GM23338 (cell line): Measurements from ENCODE around the gene TMEM131L. TPM values are rescaled to one million over a fixed set of nuclear protein-coding genes. Genes with fewer than 3 reads are reported as not detected.

ENCODE experiments used
- ATAC-seq: fragments of 200-7000 bp; cut with Tn5 transposase; 3 replicates; pipeline ENCODE4 v1.9.1; 2020
- DNase-seq: peaks from one replicate; pipeline ENCODE4 v3.0.0-alpha.2; 2015; ENCODE audit warnings: low spot score
- H2AFZ ChIP-seq: fragments of 200-600 bp; sonication (generic); 2 replicates; pipeline ENCODE4 v1.8.0; 2016; ENCODE audit warnings: antibody characterized with exemption, mild to moderate bottlenecking, moderate library complexity
- H3F3A ChIP-seq: fragments of 200-600 bp; sonication (generic); replicated peaks from 2 replicates; pipeline ENCODE4 v1.8.0; 2017; ENCODE audit warnings: antibody characterized with exemption, mixed run types, low read depth
- H3K27ac ChIP-seq: fragments of 200-600 bp; sonication (generic); 2 replicates; pipeline ENCODE4 v1.6.1; 2016; ENCODE audit warnings: low read depth
- H3K27me3 ChIP-seq: fragments of 200-600 bp; sonication (generic); 2 replicates; pipeline ENCODE4 v1.8.0; 2016; ENCODE audit warnings: mild to moderate bottlenecking, mixed run types, moderate library complexity; ENCODE audit not compliant: insufficient read depth
- H3K36me3 ChIP-seq: fragments of 200-600 bp; sonication (generic); 2 replicates; pipeline ENCODE4 v1.8.0; 2016; ENCODE audit warnings: mild to moderate bottlenecking; ENCODE audit not compliant: insufficient read depth
- H3K4me1 ChIP-seq: fragments of 200-600 bp; sonication (generic); 2 replicates; pipeline ENCODE4 v1.8.0; 2016; ENCODE audit warnings: mild to moderate bottlenecking, moderate library complexity; ENCODE audit not compliant: insufficient read depth
- H3K4me2 ChIP-seq: fragments of 200-600 bp; sonication (generic); 2 replicates; pipeline ENCODE4 v1.7.1; 2017; ENCODE audit warnings: mixed run types
- H3K4me3 ChIP-seq: fragments of 200-600 bp; sonication (generic); 2 replicates; pipeline ENCODE4 v1.6.1; 2016; ENCODE audit warnings: mixed run types
- H3K79me2 ChIP-seq: fragments of 200-600 bp; sonication (generic); replicated peaks from 2 replicates; pipeline ENCODE4 v1.8.0; 2017; ENCODE audit warnings: mild to moderate bottlenecking; ENCODE audit not compliant: insufficient read depth
- H3K9me2 ChIP-seq: fragments of 200-600 bp; sonication (generic); 2 replicates; pipeline ENCODE4 v1.8.0; 2017; ENCODE audit not compliant: insufficient read depth
- H4K20me1 ChIP-seq: fragments of 200-600 bp; sonication (generic); replicated peaks from 2 replicates; pipeline ENCODE4 v1.8.0; 2017; ENCODE audit warnings: mild to moderate bottlenecking; ENCODE audit not compliant: insufficient read depth
- H3K27ac Mint-ChIP-seq: 2 replicates; pipeline ENCODE4 v1.8.0; 2020; ENCODE audit warnings: inconsistent platforms, mild to moderate bottlenecking, moderate library complexity, mixed read lengths
- H3K27me3 Mint-ChIP-seq: 3 replicates; pipeline ENCODE4 v1.8.0; 2022; ENCODE audit warnings: low read depth, mild to moderate bottlenecking, moderate library complexity, mixed read lengths, inconsistent platforms; ENCODE audit not compliant: insufficient read depth, poor library complexity
- H3K36me3 Mint-ChIP-seq: 3 replicates; pipeline ENCODE4 v1.8.0; 2021; ENCODE audit warnings: low read depth, mild to moderate bottlenecking, inconsistent platforms, moderate library complexity, mixed read lengths
- H3K4me1 Mint-ChIP-seq: 3 replicates; pipeline ENCODE4 v1.8.0; 2020; ENCODE audit warnings: mild to moderate bottlenecking, inconsistent platforms, mixed read lengths
- H3K4me3 Mint-ChIP-seq: 3 replicates; pipeline ENCODE4 v1.8.0; 2021; ENCODE audit warnings: moderate library complexity, mild to moderate bottlenecking, inconsistent platforms, mixed read lengths
- H3K9me3 Mint-ChIP-seq: 3 replicates; pipeline ENCODE4 v1.8.0; 2020; ENCODE audit warnings: moderate library complexity, mild to moderate bottlenecking, inconsistent platforms, mixed read lengths
- CREB1 ChIP-seq: fragments of 250-450 bp; sonication (Bioruptor Pico); IDR thresholded peaks from 2 replicates; pipeline ENCODE4 v1.5.0; 2020; ENCODE audit warnings: low read depth, mild to moderate bottlenecking, moderate library complexity
- EZH2 ChIP-seq: fragments of 200-600 bp; sonication (generic); IDR thresholded peaks from one replicate; pipeline ENCODE4 v1.8.0; 2017; ENCODE audit warnings: antibody characterized with exemption, mild to moderate bottlenecking, low read depth; ENCODE audit not compliant: unreplicated experiment
- EZH2phosphoT487 ChIP-seq: fragments of 200-600 bp; sonication (generic); IDR thresholded peaks from one replicate; pipeline ENCODE4 v1.8.1; 2018; ENCODE audit warnings: antibody characterized with exemption; ENCODE audit not compliant: unreplicated experiment
- JUNB ChIP-seq: IDR thresholded peaks from one replicate; pipeline ENCODE4 v1.6.1; 2016; ENCODE audit warnings: antibody characterized with exemption; ENCODE audit not compliant: unreplicated experiment
- NANOG ChIP-seq: IDR thresholded peaks from 2 replicates; pipeline ENCODE4 v1.6.1; 2016; ENCODE audit warnings: antibody characterized with exemption, borderline replicate concordance
- POLR2AphosphoS5 ChIP-seq: IDR thresholded peaks from 2 replicates; pipeline ENCODE4 v1.6.1; 2016; ENCODE audit warnings: antibody characterized with exemption, low read depth
- STAT1 ChIP-seq: IDR thresholded peaks from one replicate; pipeline ENCODE4 v1.6.1; 2016; ENCODE audit warnings: antibody characterized with exemption; ENCODE audit not compliant: unreplicated experiment
- ZNF114 ChIP-seq: fragments of 250-450 bp; sonication (Bioruptor Pico); IDR thresholded peaks from 2 replicates; pipeline ENCODE4 v1.5.0; 2020; ENCODE audit warnings: mild to moderate bottlenecking, moderate library complexity
- ZNF331 ChIP-seq: fragments of 250-450 bp; sonication (Bioruptor Pico); IDR thresholded peaks from 2 replicates; pipeline ENCODE4 v1.5.0; 2020; ENCODE audit warnings: low read depth, mild to moderate bottlenecking, moderate library complexity
- polyA plus RNA-seq: library from polyadenylated mRNA; unstranded; fragments of >200 nt; fragmentation: Nextera tagmentation; extraction: Ambion mirVana; gene quantifications from 2 replicates; pipeline ENCODE4 v1.2.1, GENCODE V29; 2016
- total RNA-seq: library from RNA; depleted of rRNA; stranded (reverse); fragments of >200 nt; shearing (Covaris generic); gene quantifications from 2 replicates; pipeline ENCODE4 v1.2.3, GENCODE V29; 2014
- TF ChIP-seq, protein P1 (sequence below): IDR thresholded peaks from 2 replicates; pipeline ENCODE4 v1.6.1; 2016; ENCODE audit warnings: antibody characterized with exemption
- TF ChIP-seq, protein P2 (sequence below), 2 experiments: fragments of 200-600 bp in 1 of 2; sonication (generic) in 1 of 2; conservative IDR thresholded peaks; 2 replicates each; pipeline versions ENCODE4 v1.5.1 to v1.6.1; 2016 to 2017; ENCODE audit warnings: antibody characterized with exemption in 2 of 2, low read depth in 2 of 2, mild to moderate bottlenecking in 2 of 2, moderate library complexity in 1 of 2
- TF ChIP-seq, protein P3 (sequence below): fragments of 250-450 bp; sonication (Bioruptor Pico); IDR thresholded peaks from 2 replicates; pipeline ENCODE4 v1.5.0; 2020; ENCODE audit warnings: mild to moderate bottlenecking, moderate library complexity
- TF ChIP-seq, protein P4 (sequence below): IDR thresholded peaks from one replicate; pipeline ENCODE4 v1.6.1; 2018; ENCODE audit warnings: antibody characterized with exemption; ENCODE audit not compliant: unreplicated experiment

TMEM131L gene
- total and polyA plus RNA-seq, 2 experiments from 2014 or later, result 11.1 to 32.2 TPM

DNA sequence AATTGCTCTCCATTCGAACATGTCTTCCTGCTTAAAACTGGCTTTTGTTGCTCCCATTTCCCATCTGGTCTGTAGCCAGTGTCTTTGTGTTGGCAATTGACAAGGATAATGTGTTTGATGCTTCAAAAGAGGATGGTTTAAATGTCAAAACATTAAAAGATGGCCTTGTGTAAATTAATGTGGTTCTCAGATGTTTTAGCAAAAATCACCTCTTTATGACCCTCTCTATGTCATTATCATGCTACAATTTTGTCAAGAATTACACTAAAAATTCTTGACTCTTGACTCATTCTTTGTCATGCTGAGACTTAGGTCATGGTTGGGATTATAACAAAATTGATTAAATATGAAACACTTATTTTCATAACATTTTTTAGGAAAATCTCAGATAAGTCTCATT is 47.4 kb downstream of the TMEM131L start:
- Histone ChIP-seq H2AFZ (no peak overlapping the region), H3K27me3 (no peaks in the 10 kb centered on the region), H3K4me3 (no peak overlapping the region), H4K20me1 (0 out of 2 replicates have a peak, but pooled peaks cover 6% of the 10 kb centered on the region), H3K36me3 (no peaks in the 10 kb centered on the region), H3K27ac (peak overlapping the region; percentile 40; the same call in 1 of the 2 replicates), H3K79me2 (peaks cover 72% of the 10 kb centered on the region), H3K4me1 (peaks cover 27% of the 10 kb centered on the region), H3K4me2 (no peak overlapping the region), H3K9me2 (no peaks in the 10 kb centered on the region), H3F3A (no peaks in the 10 kb centered on the region)
- Mint-ChIP-seq H3K4me1 (peaks cover 21% of the 10 kb centered on the region), H3K4me3 (no peak overlapping the region), H3K36me3 (peaks cover 14% of the 10 kb centered on the region; the same call in 2 of the 3 replicates), H3K27me3 (no peaks in the 10 kb centered on the region), H3K9me3 (peaks cover 5% of the 10 kb centered on the region; the same call in 1 of the 3 replicates), H3K27ac (no peak overlapping the region)
- DNase-seq (no peak), ATAC-seq (no peak)
- no peak for TF ChIP-seq ZNF114 (CRISPR knock-in tag)
- no peak for TF ChIP-seq CREB1
- TF ChIP-seq, protein P1, sequence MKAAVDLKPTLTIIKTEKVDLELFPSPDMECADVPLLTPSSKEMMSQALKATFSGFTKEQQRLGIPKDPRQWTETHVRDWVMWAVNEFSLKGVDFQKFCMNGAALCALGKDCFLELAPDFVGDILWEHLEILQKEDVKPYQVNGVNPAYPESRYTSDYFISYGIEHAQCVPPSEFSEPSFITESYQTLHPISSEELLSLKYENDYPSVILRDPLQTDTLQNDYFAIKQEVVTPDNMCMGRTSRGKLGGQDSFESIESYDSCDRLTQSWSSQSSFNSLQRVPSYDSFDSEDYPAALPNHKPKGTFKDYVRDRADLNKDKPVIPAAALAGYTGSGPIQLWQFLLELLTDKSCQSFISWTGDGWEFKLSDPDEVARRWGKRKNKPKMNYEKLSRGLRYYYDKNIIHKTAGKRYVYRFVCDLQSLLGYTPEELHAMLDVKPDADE, result no peak
- no peak for TF ChIP-seq NANOG
- no peak for TF ChIP-seq ZNF331 (CRISPR knock-in tag)
- no peak for TF ChIP-seq JUNB
- TF ChIP-seq, protein P2, sequence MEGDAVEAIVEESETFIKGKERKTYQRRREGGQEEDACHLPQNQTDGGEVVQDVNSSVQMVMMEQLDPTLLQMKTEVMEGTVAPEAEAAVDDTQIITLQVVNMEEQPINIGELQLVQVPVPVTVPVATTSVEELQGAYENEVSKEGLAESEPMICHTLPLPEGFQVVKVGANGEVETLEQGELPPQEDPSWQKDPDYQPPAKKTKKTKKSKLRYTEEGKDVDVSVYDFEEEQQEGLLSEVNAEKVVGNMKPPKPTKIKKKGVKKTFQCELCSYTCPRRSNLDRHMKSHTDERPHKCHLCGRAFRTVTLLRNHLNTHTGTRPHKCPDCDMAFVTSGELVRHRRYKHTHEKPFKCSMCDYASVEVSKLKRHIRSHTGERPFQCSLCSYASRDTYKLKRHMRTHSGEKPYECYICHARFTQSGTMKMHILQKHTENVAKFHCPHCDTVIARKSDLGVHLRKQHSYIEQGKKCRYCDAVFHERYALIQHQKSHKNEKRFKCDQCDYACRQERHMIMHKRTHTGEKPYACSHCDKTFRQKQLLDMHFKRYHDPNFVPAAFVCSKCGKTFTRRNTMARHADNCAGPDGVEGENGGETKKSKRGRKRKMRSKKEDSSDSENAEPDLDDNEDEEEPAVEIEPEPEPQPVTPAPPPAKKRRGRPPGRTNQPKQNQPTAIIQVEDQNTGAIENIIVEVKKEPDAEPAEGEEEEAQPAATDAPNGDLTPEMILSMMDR (conservative IDR thresholded peaks at IDR 0.05; ENCODE audit: low read depth in 2 of 2), result no peak
- TF ChIP-seq, protein P3, sequence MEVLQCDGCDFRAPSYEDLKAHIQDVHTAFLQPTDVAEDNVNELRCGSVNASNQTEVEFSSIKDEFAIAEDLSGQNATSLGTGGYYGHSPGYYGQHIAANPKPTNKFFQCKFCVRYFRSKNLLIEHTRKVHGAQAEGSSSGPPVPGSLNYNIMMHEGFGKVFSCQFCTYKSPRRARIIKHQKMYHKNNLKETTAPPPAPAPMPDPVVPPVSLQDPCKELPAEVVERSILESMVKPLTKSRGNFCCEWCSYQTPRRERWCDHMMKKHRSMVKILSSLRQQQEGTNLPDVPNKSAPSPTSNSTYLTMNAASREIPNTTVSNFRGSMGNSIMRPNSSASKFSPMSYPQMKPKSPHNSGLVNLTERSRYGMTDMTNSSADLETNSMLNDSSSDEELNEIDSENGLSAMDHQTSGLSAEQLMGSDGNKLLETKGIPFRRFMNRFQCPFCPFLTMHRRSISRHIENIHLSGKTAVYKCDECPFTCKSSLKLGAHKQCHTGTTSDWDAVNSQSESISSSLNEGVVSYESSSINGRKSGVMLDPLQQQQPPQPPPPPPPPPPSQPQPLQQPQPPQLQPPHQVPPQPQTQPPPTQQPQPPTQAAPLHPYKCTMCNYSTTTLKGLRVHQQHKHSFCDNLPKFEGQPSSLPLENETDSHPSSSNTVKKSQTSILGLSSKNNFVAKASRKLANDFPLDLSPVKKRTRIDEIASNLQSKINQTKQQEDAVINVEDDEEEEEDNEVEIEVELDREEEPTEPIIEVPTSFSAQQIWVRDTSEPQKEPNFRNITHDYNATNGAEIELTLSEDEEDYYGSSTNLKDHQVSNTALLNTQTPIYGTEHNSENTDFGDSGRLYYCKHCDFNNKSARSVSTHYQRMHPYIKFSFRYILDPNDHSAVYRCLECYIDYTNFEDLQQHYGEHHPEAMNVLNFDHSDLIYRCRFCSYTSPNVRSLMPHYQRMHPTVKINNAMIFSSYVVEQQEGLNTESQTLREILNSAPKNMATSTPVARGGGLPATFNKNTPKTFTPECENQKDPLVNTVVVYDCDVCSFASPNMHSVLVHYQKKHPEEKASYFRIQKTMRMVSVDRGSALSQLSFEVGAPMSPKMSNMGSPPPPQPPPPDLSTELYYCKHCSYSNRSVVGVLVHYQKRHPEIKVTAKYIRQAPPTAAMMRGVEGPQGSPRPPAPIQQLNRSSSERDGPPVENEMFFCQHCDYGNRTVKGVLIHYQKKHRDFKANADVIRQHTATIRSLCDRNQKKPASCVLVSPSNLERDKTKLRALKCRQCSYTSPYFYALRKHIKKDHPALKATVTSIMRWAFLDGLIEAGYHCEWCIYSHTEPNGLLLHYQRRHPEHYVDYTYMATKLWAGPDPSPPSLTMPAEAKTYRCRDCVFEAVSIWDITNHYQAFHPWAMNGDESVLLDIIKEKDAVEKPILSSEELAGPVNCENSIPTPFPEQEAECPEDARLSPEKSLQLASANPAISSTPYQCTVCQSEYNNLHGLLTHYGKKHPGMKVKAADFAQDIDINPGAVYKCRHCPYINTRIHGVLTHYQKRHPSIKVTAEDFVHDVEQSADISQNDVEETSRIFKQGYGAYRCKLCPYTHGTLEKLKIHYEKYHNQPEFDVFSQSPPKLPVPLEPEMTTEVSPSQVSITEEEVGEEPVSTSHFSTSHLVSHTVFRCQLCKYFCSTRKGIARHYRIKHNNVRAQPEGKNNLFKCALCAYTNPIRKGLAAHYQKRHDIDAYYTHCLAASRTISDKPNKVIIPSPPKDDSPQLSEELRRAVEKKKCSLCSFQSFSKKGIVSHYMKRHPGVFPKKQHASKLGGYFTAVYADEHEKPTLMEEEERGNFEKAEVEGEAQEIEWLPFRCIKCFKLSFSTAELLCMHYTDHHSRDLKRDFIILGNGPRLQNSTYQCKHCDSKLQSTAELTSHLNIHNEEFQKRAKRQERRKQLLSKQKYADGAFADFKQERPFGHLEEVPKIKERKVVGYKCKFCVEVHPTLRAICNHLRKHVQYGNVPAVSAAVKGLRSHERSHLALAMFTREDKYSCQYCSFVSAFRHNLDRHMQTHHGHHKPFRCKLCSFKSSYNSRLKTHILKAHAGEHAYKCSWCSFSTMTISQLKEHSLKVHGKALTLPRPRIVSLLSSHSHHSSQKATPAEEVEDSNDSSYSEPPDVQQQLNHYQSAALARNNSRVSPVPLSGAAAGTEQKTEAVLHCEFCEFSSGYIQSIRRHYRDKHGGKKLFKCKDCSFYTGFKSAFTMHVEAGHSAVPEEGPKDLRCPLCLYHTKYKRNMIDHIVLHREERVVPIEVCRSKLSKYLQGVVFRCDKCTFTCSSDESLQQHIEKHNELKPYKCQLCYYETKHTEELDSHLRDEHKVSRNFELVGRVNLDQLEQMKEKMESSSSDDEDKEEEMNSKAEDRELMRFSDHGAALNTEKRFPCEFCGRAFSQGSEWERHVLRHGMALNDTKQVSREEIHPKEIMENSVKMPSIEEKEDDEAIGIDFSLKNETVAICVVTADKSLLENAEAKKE (CRISPR knock-in tag), result no peak
- no peak for TF ChIP-seq STAT1
- no peak for TF ChIP-seq POLR2AphosphoS5
- TF ChIP-seq EZH2, result no peak
- TF ChIP-seq, protein P4, sequence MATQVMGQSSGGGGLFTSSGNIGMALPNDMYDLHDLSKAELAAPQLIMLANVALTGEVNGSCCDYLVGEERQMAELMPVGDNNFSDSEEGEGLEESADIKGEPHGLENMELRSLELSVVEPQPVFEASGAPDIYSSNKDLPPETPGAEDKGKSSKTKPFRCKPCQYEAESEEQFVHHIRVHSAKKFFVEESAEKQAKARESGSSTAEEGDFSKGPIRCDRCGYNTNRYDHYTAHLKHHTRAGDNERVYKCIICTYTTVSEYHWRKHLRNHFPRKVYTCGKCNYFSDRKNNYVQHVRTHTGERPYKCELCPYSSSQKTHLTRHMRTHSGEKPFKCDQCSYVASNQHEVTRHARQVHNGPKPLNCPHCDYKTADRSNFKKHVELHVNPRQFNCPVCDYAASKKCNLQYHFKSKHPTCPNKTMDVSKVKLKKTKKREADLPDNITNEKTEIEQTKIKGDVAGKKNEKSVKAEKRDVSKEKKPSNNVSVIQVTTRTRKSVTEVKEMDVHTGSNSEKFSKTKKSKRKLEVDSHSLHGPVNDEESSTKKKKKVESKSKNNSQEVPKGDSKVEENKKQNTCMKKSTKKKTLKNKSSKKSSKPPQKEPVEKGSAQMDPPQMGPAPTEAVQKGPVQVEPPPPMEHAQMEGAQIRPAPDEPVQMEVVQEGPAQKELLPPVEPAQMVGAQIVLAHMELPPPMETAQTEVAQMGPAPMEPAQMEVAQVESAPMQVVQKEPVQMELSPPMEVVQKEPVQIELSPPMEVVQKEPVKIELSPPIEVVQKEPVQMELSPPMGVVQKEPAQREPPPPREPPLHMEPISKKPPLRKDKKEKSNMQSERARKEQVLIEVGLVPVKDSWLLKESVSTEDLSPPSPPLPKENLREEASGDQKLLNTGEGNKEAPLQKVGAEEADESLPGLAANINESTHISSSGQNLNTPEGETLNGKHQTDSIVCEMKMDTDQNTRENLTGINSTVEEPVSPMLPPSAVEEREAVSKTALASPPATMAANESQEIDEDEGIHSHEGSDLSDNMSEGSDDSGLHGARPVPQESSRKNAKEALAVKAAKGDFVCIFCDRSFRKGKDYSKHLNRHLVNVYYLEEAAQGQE, result no peak
- TF ChIP-seq EZH2phosphoT487, result no peak
